Lung (tissue), 12 donors: ENCODE measurements around the gene AGPAT1. TPM values are rescaled to one million over a fixed set of nuclear protein-coding genes. Genes with fewer than 3 reads are reported as not detected.

Experiments
- ATAC-seq: fragments of 200-7000 bp; cut with Tn5 transposase; one replicate; pipeline ENCODE4 v1.9.1; 2020; ENCODE audit warnings: moderate number of reproducible peaks; ENCODE audit not compliant: insufficient read depth, low FRiP score
- DNase-seq, 3 donors: peaks; one replicate each; pipeline ENCODE4 v3.0.0-alpha.2; 2013 to 2017
- H3K27ac ChIP-seq, 2 donors: one replicate each; pipeline ENCODE4 v1.5.1; 2013; ENCODE audit warnings: mild to moderate bottlenecking in 2 of 2, moderate library complexity in 2 of 2, control low read depth in 1 of 2, inconsistent platforms in 1 of 2, low read depth in 1 of 2, low read length in 1 of 2
- H3K27me3 ChIP-seq, 3 donors: one replicate each; pipeline ENCODE4 v1.5.1; 2013; ENCODE audit warnings: low read length in 2 of 3; ENCODE audit not compliant: control insufficient read depth in 3 of 3, insufficient read depth in 3 of 3
- H3K36me3 ChIP-seq, 4 donors: one replicate each; pipeline ENCODE4 v1.5.1; 2013; ENCODE audit warnings: low read length in 4 of 4, mild to moderate bottlenecking in 1 of 4, moderate library complexity in 1 of 4; ENCODE audit not compliant: control insufficient read depth in 4 of 4, insufficient read depth in 4 of 4
- H3K4me1 ChIP-seq, 5 donors: one replicate each; pipeline ENCODE4 v1.5.1; 2013; ENCODE audit warnings: low read length in 5 of 5, mild to moderate bottlenecking in 2 of 5, moderate library complexity in 1 of 5; ENCODE audit not compliant: control insufficient read depth in 5 of 5, insufficient read depth in 5 of 5
- H3K4me3 ChIP-seq: one replicate; pipeline ENCODE4 v1.5.1; 2013; ENCODE audit warnings: mild to moderate bottlenecking, control low read depth, moderate library complexity
- H3K9ac ChIP-seq, 2 donors: one replicate each; pipeline ENCODE4 v1.5.1; 2013; ENCODE audit warnings: low read length in 2 of 2, control low read depth in 1 of 2; ENCODE audit not compliant: insufficient read depth in 1 of 2
- H3K9me3 ChIP-seq, 4 donors: one replicate each; pipeline ENCODE4 v1.5.1; 2013; ENCODE audit warnings: low read length in 3 of 4, mild to moderate bottlenecking in 1 of 4, moderate library complexity in 1 of 4; ENCODE audit not compliant: control insufficient read depth in 4 of 4, insufficient read depth in 3 of 4
- WGBS, 2 donors: extraction: QIAGEN DNeasy Blood & Tissue Kit; methylation state at CpG; one replicate each; pipeline ENCODE4 v1.1.7; 2013; 5-methylcytosine and 5-hydroxymethylcytosine counted together
- polyA plus RNA-seq, 2 donors: library from polyadenylated mRNA; stranded (reverse); fragments of 200-250 nt; gene quantifications; one replicate each; pipeline ENCODE4 v1.2.1, GENCODE V29; 2013
- total RNA-seq, 2 donors: library from RNA; depleted of rRNA in 1 of 2; stranded (reverse); fragments of >200 nt in 1 of 2; gene quantifications; one replicate each; pipeline ENCODE4 v1.2.1, GENCODE V29; 2014 to 2021
- TF ChIP-seq, protein P1 (sequence below): IDR thresholded peaks from 2 replicates; pipeline ENCODE4 v1.5.1; 2012; ENCODE audit warnings: mild to moderate bottlenecking; ENCODE audit errors: control extremely low read depth, extremely low read depth
- donor health status: control.
- donor health status: control.
- donor health status: Bipolar disorder and iron deficiency.
- donor health status: healthy.
- donor health status: DM: yes; HTN: yes; CAD: no.

The AGPAT1 gene
- total and polyA plus RNA-seq, 4 donors: 24.7 to 52.6 (median 40.5) TPM

DNA sequence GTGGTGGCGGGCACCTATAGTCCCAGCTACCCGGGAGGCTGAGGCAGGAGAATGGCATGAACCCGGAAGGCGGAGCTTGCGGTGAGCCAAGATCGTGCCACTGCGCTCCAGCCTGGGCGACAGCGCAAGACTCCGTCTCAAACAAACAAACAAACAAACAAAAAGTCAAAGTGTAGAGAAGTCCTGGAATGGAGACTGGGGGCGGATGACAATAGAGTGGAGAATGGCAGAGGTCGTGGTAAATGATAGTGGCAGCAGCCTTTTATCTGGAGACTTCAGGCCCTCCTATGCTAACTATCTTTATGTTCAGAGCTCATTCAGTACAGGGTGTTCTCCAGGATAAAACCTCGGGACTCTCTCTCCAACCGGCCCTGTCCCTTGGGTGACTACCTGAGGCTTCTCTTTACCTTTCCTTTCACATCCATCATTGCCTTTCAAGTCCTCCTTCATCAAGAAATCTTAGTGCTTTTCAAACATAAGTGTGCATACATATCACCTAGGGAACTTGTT is 44.4 kb downstream of the AGPAT1 start:
- H3K27me3 ChIP-seq: peaks cover 0 to 6% (median 6%) of the 10 kb centered on the region in 3 donors
- H3K9ac ChIP-seq: no peak overlapping the region
- peaks cover 0 to 6% (median 0%) of the 10 kb centered on the region in 4 donors for H3K36me3 ChIP-seq
- WGBS, 2 donors: 89 to 94% methylated on average over 14 of the region's 14 CpGs
- H3K4me1 ChIP-seq: peaks cover 13 to 26% (median 15%) of the 10 kb centered on the region in 5 donors
- no peak overlapping the region for H3K4me3 ChIP-seq
- ATAC-seq (no peak), DNase-seq (no peak)
- H3K27ac ChIP-seq: no peak overlapping the region
- TF ChIP-seq, protein P1, sequence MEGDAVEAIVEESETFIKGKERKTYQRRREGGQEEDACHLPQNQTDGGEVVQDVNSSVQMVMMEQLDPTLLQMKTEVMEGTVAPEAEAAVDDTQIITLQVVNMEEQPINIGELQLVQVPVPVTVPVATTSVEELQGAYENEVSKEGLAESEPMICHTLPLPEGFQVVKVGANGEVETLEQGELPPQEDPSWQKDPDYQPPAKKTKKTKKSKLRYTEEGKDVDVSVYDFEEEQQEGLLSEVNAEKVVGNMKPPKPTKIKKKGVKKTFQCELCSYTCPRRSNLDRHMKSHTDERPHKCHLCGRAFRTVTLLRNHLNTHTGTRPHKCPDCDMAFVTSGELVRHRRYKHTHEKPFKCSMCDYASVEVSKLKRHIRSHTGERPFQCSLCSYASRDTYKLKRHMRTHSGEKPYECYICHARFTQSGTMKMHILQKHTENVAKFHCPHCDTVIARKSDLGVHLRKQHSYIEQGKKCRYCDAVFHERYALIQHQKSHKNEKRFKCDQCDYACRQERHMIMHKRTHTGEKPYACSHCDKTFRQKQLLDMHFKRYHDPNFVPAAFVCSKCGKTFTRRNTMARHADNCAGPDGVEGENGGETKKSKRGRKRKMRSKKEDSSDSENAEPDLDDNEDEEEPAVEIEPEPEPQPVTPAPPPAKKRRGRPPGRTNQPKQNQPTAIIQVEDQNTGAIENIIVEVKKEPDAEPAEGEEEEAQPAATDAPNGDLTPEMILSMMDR: no peak
- H3K9me3 ChIP-seq: no peaks in the 10 kb centered on the region

DNA sequence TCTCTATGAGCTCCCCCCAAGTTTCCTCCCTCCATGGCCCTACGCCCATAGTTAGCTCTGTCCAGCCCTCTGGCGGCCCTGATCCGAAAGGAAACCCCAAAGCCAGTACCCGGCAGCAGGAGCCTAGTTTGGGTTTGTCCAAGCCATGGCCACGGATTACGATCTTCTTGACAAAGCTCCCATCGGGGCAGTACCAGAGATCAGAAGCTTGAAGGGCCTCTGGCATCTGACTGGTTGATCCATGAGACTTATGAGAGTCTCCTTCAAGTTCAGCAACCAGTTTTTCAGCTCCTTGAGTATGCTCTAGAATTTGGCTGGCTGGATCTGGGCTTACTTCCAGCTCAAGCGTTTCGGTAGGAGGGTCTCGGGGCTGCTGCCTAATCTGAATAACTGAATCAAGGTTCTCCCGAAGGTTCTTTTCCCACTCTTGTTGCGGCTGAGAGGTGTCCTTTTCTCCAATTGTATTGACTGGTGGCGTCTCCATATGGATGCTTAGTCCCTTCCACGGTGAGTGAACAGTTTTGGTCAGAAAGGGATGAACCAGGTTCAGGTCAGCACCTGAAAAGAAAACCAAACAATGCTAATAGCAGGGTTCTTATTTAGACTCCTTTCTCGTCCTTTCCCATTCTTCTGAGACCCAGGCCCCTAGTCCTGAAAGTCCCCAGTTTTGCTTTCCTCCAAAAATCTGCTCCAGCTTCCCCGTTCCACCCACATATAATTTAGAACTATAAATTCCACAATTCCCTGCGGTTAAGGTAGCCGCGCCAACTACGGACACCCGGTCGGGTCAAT is 46.4 kb downstream of the AGPAT1 start:
- DNase-seq: peak; percentile 51 to 71 (median 64)
- H3K9me3 ChIP-seq: no peaks in the 10 kb centered on the region
- no peaks in the 10 kb centered on the region for H3K27me3 ChIP-seq
- ATAC-seq: peak; percentile 3
- peaks cover 0 to 16% (median 9%) of the 10 kb centered on the region in 4 donors for H3K36me3 ChIP-seq
- TF ChIP-seq, protein P1: no peak
- peaks cover 13 to 28% (median 15%) of the 10 kb centered on the region in 5 donors for H3K4me1 ChIP-seq
- peak overlapping the region; percentile 73 for H3K4me3 ChIP-seq
- H3K27ac ChIP-seq: peak overlapping the region; percentile 83 to 94
- peak overlapping the region; percentile 82 to 95 for H3K9ac ChIP-seq
- whole genome bisulfite sequencing, 2 donors: 30 to 41% methylated on average over 22 of the region's 22 CpGs

DNA sequence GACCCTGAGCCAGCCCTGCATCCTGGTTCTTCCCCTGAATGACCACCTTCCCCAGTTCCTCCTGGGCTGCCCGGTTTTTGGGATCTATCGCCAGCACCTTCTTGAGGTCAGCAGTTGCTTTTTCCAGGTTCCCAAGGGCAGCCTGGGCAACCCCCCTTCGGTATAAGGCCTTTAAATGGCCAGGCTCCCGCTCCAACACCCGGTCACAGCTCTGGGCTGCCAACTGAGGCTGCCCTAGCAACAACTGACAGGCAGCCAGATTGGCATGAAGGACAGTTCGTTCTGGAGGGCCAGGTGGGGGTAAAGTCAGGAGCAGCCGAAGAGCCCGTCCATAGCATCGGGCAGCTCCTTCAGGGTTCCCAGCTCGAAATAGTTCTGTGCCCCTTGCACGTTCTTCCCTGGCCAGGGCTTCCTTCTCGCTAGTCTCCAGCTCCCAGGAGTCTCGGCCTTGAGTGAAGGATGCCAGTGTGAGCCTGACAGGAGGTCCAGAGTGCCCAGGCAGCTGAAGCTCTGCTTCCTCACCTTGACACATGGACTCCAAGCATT is 47.1 kb downstream of the AGPAT1 start:
- peaks cover 13 to 28% (median 15%) of the 10 kb centered on the region in 5 donors for H3K4me1 ChIP-seq
- whole genome bisulfite sequencing, 2 donors: 87 to 93% methylated on average over 13 of the region's 13 CpGs
- TF ChIP-seq, protein P1: no peak
- DNase-seq: no peak
- ATAC-seq: no peak
- no peaks in the 10 kb centered on the region for H3K27me3 ChIP-seq
- peak overlapping the region in 1 of 2 donors; percentile 95 for H3K9ac ChIP-seq
- peaks cover 0 to 20% (median 14%) of the 10 kb centered on the region in 4 donors for H3K36me3 ChIP-seq
- peak overlapping the region in 1 of 2 donors; percentile 94 for H3K27ac ChIP-seq
- H3K9me3 ChIP-seq: no peaks in the 10 kb centered on the region
- no peak overlapping the region for H3K4me3 ChIP-seq
